Urinary bladder (tissue), 4 donors: ENCODE results near the gene SLC6A6. TPM values are rescaled to one million over a fixed set of nuclear protein-coding genes. Genes with fewer than 3 reads are reported as not detected.

Experiments
- DNase-seq: peaks from one replicate; pipeline ENCODE4 v3.0.0-alpha.2; 2015; ENCODE audit errors: extremely low spot score
- H3K27ac ChIP-seq: one replicate; pipeline ENCODE4 v1.5.1; 2013; ENCODE audit warnings: low read depth, mild to moderate bottlenecking, moderate library complexity
- H3K36me3 ChIP-seq: one replicate; pipeline ENCODE4 v1.6.1; 2013; ENCODE audit warnings: mild to moderate bottlenecking, moderate library complexity; ENCODE audit not compliant: insufficient read depth
- H3K4me1 ChIP-seq: one replicate; pipeline ENCODE4 v1.6.1; 2013; ENCODE audit warnings: mild to moderate bottlenecking, moderate library complexity; ENCODE audit not compliant: insufficient read depth
- H3K4me3 ChIP-seq: one replicate; pipeline ENCODE4 v1.5.1; 2013; ENCODE audit warnings: low read depth, low read length
- WGBS: extraction: QIAGEN DNeasy Blood & Tissue Kit; methylation state at CpG from one replicate; pipeline ENCODE4 v1.1.7; 2013; 5-methylcytosine and 5-hydroxymethylcytosine counted together
- polyA plus RNA-seq: library from polyadenylated mRNA; stranded (reverse); fragments of 200-250 nt; gene quantifications from one replicate; pipeline ENCODE4 v1.2.3, GENCODE V29; 2013
- small RNA-seq: library from RNA; depleted of rRNA; stranded (forward); fragments of <200 nt; gene quantifications from one replicate; pipeline ENCODE3, GENCODE V24; 2014
- total RNA-seq: library from RNA; depleted of rRNA; stranded (reverse); fragments of >200 nt; gene quantifications from one replicate; pipeline ENCODE4 v1.2.3, GENCODE V29; 2014
- donor health status: healthy with polysubstance abuse.
- donor health status: healthy.

Gene SLC6A6
- total and polyA plus RNA-seq, 2 donors = 8.0 to 9.2 TPM

DNA sequence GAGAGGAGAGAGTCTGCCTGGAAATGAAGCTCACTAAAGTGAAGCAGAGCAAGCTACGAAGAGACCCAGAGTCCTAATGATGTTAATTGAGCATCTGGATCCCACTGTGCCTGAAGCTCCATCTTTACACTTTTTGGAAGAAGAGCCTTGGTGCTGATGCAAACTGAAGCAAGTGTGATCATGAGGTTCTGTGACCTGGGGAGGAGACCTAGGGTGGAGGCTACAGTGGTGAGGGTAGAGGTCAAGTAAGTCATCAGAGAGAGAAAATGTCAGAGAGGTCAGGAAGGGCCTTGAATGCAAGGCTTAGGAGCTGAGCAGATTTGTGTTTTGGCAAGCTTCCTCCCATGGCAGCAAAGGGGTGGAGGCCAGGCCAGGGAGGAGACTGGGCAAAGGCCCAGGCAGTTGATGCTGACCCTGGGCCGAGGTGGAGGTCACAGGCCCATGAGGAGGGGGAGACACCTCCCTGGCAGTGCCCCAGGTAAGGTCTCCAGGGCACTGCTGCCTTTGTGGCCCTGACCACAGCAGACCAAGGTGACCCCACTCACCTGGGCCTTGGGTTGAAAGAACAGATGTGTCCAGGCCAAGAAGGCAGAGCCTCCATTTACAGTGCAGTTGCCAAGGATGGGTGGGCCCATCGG is 136.2 kb downstream of the SLC6A6 start:
- no peak overlapping the region for H3K4me3 ChIP-seq
- H3K27ac ChIP-seq = no peak overlapping the region
- WGBS = 80% methylated on average over 3 of the region's 3 CpGs
- DNase-seq = no peak
- H3K36me3 ChIP-seq = no peaks in the 10 kb centered on the region
- H3K4me1 ChIP-seq = no peaks in the 10 kb centered on the region

Small RNAs within 50 kb of the gene (small RNA-seq; reads per million reads assigned to genes)
- gene RNA5SP124 (not detected), gene RNU6-905P (not detected)

Other genes starting within 250 kb of the SLC6A6 start
- gene XPC, start 224.0 kb upstream of the SLC6A6 start, total RNA-seq = 25.8 TPM
- gene XPC, start 224.0 kb upstream of the SLC6A6 start, polyA plus RNA-seq = 27.3 TPM
- gene LSM3, start 223.8 kb upstream of the SLC6A6 start, total RNA-seq = 12.2 TPM
- gene LSM3, start 223.8 kb upstream of the SLC6A6 start, polyA plus RNA-seq = 13.0 TPM
- gene GRIP2, start 137.7 kb downstream of the SLC6A6 start, total RNA-seq = 6.9 TPM
- gene GRIP2, start 137.7 kb downstream of the SLC6A6 start, polyA plus RNA-seq = 0.91 TPM
- gene CCDC174, start 249.2 kb downstream of the SLC6A6 start, total RNA-seq = 21.3 TPM
- 13.7 TPM for gene CCDC174, start 249.2 kb downstream of the SLC6A6 start, polyA plus RNA-seq